HG02798 (cell line): ENCODE measurements around the gene PSMG4.

Experiments
- ATAC-seq: cut with Tn5 transposase; IDR thresholded peaks from one replicate; pipeline ENCODE4 v1.9.1; 2021; ENCODE audit warnings: mild to moderate bottlenecking; ENCODE audit not compliant: unreplicated experiment, poor library complexity

The PSMG4 gene

GRCh38 chr6:3247255-3248146 is 11.2 kb upstream of the PSMG4 start:
- no peak for ATAC-seq

DNA sequence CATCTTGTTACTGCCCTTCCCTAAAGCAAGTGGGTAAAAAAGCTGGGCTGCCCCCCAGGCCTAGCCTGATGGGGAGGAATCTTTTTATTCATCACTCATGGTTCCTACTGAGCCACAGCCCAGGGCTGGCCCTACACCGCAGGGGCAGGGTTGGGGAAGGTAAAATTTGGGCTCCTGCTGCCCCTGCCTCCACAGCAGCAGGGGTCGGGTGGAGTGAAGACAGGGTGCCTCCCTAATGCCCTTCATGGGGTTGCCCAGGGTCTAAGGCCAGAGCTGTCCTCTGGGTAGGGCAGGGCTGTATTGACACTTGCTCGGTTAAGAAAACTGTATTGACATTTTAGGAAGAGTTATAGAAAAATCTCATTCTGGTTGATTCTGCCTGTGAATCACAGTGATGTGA is 8.9 kb upstream of the PSMG4 start:
- no peak for ATAC-seq

DNA sequence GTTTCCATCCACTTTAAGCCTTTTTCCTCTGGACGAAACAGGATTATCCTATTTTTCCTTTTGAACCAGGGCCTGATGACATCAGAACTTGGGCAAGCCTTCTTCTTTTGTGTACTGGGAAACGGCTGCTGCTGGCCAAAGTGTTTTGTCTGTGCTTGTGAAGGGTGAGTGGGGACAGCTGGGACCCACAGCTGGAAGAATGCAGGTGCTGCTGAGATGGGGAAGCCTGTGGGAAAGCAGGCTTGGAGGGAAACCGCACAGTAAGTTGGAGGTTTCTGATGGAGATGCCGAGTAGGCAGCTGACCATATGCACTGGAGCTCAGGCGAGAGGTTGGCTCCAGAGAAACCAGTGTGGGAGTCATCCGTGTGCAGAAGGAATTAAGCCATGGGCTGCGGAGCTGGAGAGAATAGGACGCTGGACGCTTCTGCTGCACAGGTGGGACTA is 8.5 kb upstream of the PSMG4 start:
- ATAC-seq, result no peak

DNA sequence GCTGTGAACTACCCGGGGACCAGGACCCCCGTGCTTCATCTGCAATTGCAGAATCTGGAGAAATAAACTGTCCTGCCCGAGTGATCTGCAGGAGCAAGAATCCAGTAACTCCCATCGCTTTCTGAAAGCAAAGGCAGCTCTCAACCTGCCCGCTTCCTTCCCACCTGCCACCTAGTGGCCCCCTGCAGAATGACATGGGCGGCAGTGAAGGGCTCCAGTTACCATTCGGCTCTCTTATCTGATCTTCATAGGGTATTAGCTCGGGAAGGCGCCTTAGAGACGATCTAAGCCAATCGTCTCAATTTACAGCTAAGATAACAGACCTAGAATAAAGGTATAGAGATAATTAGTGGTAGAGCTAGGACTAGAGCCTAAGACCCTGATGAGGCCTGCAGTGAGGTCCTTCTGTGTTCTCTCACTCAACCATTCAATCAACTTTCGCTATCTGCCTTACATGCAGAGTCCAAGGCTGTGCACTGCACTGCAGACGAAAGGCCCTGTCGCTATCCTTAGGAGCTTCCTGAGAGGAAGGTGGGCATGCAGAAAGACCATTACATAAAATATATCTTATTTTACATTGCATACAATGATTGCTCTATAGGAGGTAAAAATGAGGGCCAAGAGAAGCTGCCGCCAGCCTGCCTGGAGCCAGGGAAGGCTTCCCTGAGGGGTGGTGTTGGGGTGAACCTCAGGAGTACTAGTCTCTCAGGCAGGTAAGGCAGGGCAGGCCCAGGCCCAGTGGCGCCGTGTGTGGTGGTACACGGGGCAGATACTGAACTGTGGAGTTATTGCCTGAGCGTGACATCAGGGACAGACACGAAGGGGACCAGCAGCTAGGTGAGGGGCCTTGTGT is 7.1 kb upstream of the PSMG4 start:
- peak; percentile 73 for ATAC-seq

- no peak for ATAC-seq
Measured at GRCh38 chr6:3252369-3252768, 6.4 kb upstream of the PSMG4 start.

DNA sequence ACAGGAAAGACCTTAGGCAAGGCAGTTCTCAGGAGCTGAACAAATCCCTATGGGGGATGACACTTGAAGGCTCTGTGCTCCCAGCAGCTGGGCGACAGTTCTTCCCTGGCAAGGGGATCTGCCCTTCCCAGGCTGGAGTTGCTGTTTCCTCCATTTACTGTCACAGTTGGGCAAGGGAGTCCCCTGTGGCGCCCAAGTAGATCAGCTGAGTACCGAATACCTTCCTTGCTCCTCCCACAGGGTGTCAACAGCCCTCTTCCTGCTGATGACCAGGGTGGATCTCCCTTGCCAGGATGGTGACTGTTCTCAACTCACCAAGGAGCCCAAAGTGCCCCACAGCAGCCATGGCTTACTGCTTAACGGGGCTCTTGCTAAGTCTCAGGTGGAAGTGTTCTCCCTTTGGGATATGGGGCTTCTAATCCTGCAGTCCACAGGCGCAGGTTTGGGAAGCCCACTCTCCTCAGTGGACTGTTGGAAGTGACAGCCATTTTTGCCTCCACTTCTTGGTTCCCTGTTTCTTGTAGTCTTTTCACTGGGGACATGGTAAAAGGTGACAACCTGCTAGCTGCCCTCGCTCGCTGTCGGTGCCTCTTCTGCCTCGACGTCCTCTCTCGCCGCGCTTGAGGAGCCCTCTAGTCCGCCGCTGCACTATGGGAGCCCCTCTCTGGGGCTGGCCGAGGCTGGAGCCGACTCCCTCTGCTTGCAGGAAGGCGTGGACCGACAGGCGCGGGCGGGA is 5.7 kb upstream of the PSMG4 start:
- ATAC-seq, result no peak

- no peak for ATAC-seq
Measured at GRCh38 chr6:3253597-3253961, 5.2 kb upstream of the PSMG4 start.

GRCh38 chr6:3258201-3258600 is 546 bp upstream of the PSMG4 start:
- ATAC-seq, result no peak

GRCh38 chr6:3259491-3259958 is 778 bp downstream of the PSMG4 start:
- ATAC-seq, result peak; percentile 20

DNA sequence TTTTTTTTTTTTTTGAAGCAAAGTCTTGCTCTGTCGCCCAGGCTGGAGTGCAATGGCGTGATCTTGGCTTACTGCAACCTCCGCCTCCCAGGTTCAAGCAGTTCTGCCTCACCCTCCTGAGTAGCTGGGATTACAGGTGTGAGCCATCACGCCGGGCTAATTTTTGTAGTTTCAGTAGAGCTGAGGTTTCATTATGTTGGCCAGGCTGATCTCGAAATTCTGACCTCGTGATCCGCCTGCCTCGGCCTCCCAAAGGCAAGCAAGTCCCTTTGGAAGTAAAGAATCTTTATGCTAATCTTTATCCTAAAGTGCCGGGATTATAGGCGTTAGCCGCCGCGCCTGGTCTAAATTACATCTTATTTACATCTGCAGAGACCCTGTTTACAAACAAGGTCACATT is 1.5 kb downstream of the PSMG4 start:
- no peak for ATAC-seq

GRCh38 chr6:3260772-3261517 is 2.2 kb downstream of the PSMG4 start:
- no peak for ATAC-seq

DNA sequence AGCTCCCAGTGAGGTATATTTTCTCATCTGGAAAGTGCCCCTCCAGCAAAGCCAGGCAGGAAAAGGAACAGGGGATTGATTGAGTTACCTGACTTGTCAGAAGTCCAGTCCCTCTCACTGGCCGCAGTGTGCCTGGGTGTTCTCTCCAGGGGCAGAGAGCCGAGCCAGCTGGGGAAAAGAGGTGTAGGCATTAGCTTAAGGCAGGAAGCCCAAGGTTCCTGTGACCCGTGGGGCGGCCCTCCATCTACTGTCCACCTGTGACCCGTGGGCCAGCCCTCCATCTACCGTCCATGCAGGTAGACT is 2.7 kb downstream of the PSMG4 start:
- ATAC-seq, result no peak

DNA sequence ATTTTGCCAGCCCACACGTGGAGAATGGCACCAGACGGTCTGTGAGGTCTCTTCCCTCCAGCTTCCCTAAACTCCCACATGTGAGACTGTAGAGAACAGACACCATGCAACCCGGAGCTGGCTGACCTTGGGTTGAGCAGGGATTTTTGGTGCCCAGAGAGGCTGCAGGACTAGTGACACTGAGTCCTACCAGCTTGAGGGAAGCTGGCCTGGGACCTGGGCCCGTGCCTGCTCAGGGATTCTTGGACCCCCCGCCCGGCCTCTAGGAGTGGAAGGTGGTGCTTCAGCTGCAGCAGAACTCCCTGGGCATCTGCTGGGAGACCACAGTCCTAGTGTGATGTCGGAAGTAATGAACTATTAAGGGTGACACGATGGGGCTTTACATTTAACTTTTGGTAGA is 3.2 kb downstream of the PSMG4 start:
- no peak for ATAC-seq

- no peak for ATAC-seq
Measured at GRCh38 chr6:3263096-3263495, 4.3 kb downstream of the PSMG4 start.

DNA sequence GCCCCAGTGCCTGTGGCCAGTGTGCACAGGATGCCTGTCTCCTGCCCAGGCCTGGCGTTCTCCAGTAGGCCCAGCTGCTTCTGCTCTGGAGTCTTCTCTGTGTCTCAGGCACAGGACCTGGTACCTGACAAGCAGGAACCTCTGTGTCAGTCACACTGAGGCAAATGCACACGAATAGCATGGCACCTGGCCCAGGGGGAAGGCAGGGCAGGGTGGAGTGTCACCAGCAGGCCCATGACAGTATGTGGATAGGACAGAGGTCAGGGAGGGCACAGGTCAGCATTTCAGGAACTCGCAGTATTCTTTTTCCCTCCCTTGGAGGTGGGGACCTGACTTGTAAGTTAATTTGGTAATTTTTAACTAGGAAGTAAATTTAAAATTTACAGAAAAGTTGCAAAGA is 5.6 kb downstream of the PSMG4 start:
- no peak for ATAC-seq

GRCh38 chr6:3265671-3266070 is 6.9 kb downstream of the PSMG4 start:
- no peak for ATAC-seq

GRCh38 chr6:3266170-3266569 is 7.4 kb downstream of the PSMG4 start:
- ATAC-seq, result no peak

GRCh38 chr6:3267162-3267561 is 8.4 kb downstream of the PSMG4 start:
- ATAC-seq, result no peak

DNA sequence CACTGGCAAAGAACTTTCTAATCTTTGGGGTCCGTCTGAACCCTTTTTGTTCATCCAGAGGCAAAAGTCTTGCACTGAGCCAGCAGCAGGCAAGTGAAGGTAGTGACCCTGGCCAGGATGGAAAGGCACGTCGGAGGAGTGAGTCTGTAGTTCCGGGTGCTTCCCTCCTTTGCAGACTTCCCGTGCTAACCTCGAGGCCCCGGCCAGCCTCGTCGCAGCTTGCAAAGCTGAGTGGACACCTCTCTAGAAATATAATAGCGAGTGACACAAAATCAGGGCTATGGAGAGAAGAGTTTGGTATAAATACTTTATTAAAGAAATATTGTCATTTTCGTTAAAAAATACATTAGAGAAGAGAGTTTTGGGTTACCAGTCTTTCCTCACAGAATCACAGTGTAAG is 9.9 kb downstream of the PSMG4 start:
- ATAC-seq, result no peak

GRCh38 chr6:3269281-3269975 is 10.7 kb downstream of the PSMG4 start:
- no peak for ATAC-seq
